Upper lobe of left lung (tissue), 6 donors: Measurements from ENCODE around the gene HCN3. TPM values are rescaled to one million over a fixed set of nuclear protein-coding genes. Genes with fewer than 3 reads are reported as not detected.

ENCODE experiments used
- ATAC-seq, 2 donors: fragments of 200-7000 bp; cut with Tn5 transposase; one replicate each; pipeline ENCODE4 v1.9.1; 2022; ENCODE audit warnings: mild to moderate bottlenecking in 2 of 2, moderate library complexity in 2 of 2; ENCODE audit not compliant: low FRiP score in 2 of 2
- DNase-seq, 2 donors: peaks; one replicate each; pipeline ENCODE4 v3.0.0-alpha.2; 2019 to 2020
- H3K27ac ChIP-seq, 4 donors: fragments of 200-600 bp; sonication (generic); one replicate each; pipeline ENCODE4 v1.5.1; 2016 to 2019
- H3K27me3 ChIP-seq, 4 donors: fragments of 200-600 bp; sonication (generic); one replicate each; pipeline ENCODE4 v1.5.1; 2017 to 2019
- H3K36me3 ChIP-seq, 4 donors: fragments of 200-600 bp; sonication (generic); one replicate each; pipeline ENCODE4 v1.5.1; 2016 to 2019
- H3K4me1 ChIP-seq, 4 donors: fragments of 200-600 bp; sonication (generic); one replicate each; pipeline ENCODE4 v1.5.1; 2018 to 2019
- H3K4me3 ChIP-seq, 4 donors: fragments of 200-600 bp; sonication (generic); one replicate each; pipeline ENCODE4 v1.5.1; 2017 to 2019; ENCODE audit warnings: mild to moderate bottlenecking in 2 of 4, moderate library complexity in 1 of 4
- H3K9me3 ChIP-seq, 4 donors: fragments of 200-600 bp; sonication (generic); one replicate each; pipeline ENCODE4 v1.5.1; 2018 to 2019
- EP300 ChIP-seq, 4 donors: sonication (generic); formaldehyde crosslinking; IDR thresholded peaks; one replicate each; pipeline ENCODE4 v1.5.1; 2017; ENCODE audit warnings: antibody characterized with exemption in 4 of 4, control low read depth in 2 of 4
- POLR2A ChIP-seq, 4 donors: fragments of 450-650 bp; IDR thresholded peaks; one replicate each; pipeline ENCODE4 v1.5.1; 2016 to 2017; ENCODE audit warnings: antibody characterized with exemption in 4 of 4, mild to moderate bottlenecking in 2 of 4
- POLR2AphosphoS5 ChIP-seq, 2 donors: sonication (generic); formaldehyde crosslinking; IDR thresholded peaks; one replicate each; pipeline ENCODE4 v1.5.1; 2017; ENCODE audit warnings: antibody characterized with exemption in 2 of 2
- WGBS, 2 donors: methylation state at CpG; one replicate each; pipeline ENCODE4 v1.1.5; 2017 to 2018; 5-methylcytosine and 5-hydroxymethylcytosine counted together
- total RNA-seq, 6 donors: library from RNA; depleted of rRNA in 4 of 6; stranded (reverse); fragments of >200 nt in 4 of 6; gene quantifications; one replicate each; pipeline versions ENCODE4 v1.1.0 to v1.2.1, GENCODE V29; 2016 to 2021
- TF ChIP-seq, protein P1 (sequence below), 6 experiments: fragments of 450-650 bp in 4 of 6; fragments of 200-600 bp in 2 of 6; sonication (generic) in 2 of 6; IDR thresholded peaks; one replicate each; pipeline ENCODE4 v1.5.1; 2016 to 2019; ENCODE audit warnings: antibody characterized with exemption in 6 of 6
- donor health status: DM: no; HTN: no; CAD: no; lungs with moderate emphysema.
- donor health status: DM: no; HTN: yes; CAD: no; lungs with severe emphysema.

HCN3 gene
- total RNA-seq, 6 donors from 2014 or later = 1.1 to 6.3 (median 2.6) TPM

DNA sequence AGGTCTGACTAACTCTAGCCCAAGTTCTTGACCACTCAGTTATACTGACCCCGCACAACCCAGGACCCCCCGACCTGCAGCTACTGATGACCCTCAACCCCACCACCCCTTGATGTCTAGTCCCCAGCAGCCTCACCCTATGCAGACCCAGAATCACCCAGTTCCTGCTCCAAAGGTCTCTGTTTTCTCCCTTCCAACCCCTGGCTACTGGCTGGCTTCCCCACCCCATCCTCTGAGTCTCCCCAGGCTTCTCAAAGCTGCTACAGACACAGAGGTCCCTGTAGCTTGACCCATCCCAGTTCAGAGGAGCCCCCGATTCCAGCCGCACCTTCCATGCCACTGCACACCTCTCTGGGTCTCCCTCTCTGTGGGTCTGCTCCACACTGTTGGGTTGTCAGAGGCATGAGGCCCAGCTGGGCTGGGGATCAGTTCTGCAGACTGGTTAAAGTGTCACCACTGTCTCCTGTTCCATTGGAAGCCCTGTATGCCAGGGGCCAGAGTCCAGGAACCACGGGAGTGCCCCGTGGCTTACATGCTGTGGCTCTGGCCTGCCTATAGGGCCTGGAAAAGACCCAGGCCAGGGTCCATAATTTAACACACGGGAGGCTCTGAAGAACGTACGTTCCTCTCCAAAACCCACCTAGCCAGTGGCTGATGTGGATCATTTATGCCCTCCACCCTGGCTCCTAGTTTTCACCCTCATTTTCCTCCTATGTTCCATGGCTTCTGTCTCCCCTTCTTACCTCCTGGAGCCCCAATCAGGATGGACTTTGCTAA lies 23.5 kb downstream of the HCN3 start:
- H3K9me3 ChIP-seq = no peaks in the 10 kb centered on the region
- no peak overlapping the region for H3K27ac ChIP-seq
- H3K4me3 ChIP-seq = no peak overlapping the region
- ATAC-seq (no peak), DNase-seq (no peak)
- no peaks in the 10 kb centered on the region for H3K36me3 ChIP-seq
- TF ChIP-seq EP300 (IDR thresholded peaks at IDR 0.05) (no peak), POLR2A (IDR thresholded peaks at IDR 0.05) (no peak), POLR2AphosphoS5 (IDR thresholded peaks at IDR 0.05) (no peak)
- TF ChIP-seq, protein P1, sequence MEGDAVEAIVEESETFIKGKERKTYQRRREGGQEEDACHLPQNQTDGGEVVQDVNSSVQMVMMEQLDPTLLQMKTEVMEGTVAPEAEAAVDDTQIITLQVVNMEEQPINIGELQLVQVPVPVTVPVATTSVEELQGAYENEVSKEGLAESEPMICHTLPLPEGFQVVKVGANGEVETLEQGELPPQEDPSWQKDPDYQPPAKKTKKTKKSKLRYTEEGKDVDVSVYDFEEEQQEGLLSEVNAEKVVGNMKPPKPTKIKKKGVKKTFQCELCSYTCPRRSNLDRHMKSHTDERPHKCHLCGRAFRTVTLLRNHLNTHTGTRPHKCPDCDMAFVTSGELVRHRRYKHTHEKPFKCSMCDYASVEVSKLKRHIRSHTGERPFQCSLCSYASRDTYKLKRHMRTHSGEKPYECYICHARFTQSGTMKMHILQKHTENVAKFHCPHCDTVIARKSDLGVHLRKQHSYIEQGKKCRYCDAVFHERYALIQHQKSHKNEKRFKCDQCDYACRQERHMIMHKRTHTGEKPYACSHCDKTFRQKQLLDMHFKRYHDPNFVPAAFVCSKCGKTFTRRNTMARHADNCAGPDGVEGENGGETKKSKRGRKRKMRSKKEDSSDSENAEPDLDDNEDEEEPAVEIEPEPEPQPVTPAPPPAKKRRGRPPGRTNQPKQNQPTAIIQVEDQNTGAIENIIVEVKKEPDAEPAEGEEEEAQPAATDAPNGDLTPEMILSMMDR (IDR thresholded peaks at IDR 0.05) = no peak
- WGBS, 2 donors = 91% methylated on average over 7 to 9 of the region's 9 CpGs
- H3K27me3 ChIP-seq = peaks cover 0 to 2% (median under 1%) of the 10 kb centered on the region in 4 donors
- H3K4me1 ChIP-seq = no peaks in the 10 kb centered on the region

DNA sequence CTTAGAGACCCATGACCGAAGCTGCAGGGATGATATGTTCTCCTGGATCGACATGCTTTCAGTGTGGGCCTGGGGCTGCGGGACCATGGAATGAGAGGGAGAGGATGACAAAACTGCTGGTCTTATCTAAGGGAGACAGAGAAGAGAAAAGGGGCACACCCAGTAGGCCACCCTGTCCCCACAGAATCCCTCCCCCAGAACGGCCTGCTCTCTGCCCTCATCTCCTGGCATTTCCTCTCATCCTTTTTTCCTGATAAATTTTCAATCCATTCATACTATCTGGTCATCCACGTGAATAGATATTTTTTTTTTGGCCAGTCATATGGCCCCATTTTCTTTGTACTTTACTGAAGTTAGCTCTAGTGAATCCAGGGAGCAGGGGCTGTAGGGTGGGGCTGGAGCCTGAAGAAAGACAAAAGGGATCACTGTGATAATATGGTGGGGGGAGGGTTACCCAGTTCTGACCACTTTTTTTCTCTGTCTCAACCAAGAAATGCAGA lies 24.1 kb downstream of the HCN3 start, which contains the start of gene PKLR:
TSS of gene PKLR (minus strand) at position 97 of the 500 bp plus-strand sequence. CDS start at position 54, 43 bp downstream.
- Histone ChIP-seq H3K9me3 (no peaks in the 10 kb centered on the region), H3K4me1 (no peaks in the 10 kb centered on the region), H3K27me3 (no peaks in the 10 kb centered on the region), H3K36me3 (no peaks in the 10 kb centered on the region), H3K27ac (no peak within 1 kb of the TSS), H3K4me3 (no peak within 1 kb of the TSS)
- no peak for DNase-seq
- no peak for ATAC-seq
- TF ChIP-seq EP300 (IDR thresholded peaks at IDR 0.05) = no peak
- no peak for TF ChIP-seq POLR2AphosphoS5 (IDR thresholded peaks at IDR 0.05)
- TF ChIP-seq, protein P1 (IDR thresholded peaks at IDR 0.05) = no peak
- TF ChIP-seq POLR2A (IDR thresholded peaks at IDR 0.05) = no peak
- WGBS, 2 donors = 88 to 89% methylated on average over 5 of the region's 5 CpGs

DNA sequence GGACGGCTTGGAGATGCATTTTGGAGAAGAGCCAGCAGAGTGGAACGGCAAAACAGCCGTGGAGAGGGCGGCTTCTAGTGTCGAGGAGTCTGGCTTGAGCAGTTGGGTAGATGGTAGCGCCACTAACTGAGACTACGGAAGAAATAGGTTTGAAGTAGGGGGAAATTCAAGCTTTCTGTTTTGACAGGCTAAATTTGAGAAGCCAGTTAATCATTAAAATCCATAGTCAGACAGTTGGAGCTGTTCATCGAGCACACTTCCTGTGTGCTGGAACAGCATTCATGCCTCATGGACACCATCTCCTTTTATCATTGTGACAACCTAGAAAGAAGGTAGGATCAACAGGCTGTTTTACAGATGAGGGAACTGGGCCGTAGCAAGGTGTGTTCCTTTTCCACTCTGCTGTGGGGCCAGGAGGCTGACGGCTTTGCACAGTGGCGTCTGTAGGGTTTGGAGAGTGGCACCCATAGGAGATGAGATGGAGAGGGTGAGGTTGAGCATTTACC lies 27.3 kb downstream of the HCN3 start:
- H3K36me3 ChIP-seq = no peaks in the 10 kb centered on the region
- DNase-seq (no peak), ATAC-seq (no peak)
- no peak overlapping the region for H3K4me3 ChIP-seq
- peaks cover 7 to 17% (median 10%) of the 10 kb centered on the region in 4 donors for H3K4me1 ChIP-seq
- WGBS, 2 donors = 63 to 69% methylated on average over 9 to 11 of the region's 11 CpGs
- no peaks in the 10 kb centered on the region for H3K27me3 ChIP-seq
- no peak overlapping the region for H3K27ac ChIP-seq
- H3K9me3 ChIP-seq = no peaks in the 10 kb centered on the region
- TF ChIP-seq, protein P1 (IDR thresholded peaks at IDR 0.05) = no peak
- no peak for TF ChIP-seq POLR2AphosphoS5 (IDR thresholded peaks at IDR 0.05)
- TF ChIP-seq EP300 (IDR thresholded peaks at IDR 0.05) = no peak
- TF ChIP-seq POLR2A (IDR thresholded peaks at IDR 0.05) = no peak

DNA sequence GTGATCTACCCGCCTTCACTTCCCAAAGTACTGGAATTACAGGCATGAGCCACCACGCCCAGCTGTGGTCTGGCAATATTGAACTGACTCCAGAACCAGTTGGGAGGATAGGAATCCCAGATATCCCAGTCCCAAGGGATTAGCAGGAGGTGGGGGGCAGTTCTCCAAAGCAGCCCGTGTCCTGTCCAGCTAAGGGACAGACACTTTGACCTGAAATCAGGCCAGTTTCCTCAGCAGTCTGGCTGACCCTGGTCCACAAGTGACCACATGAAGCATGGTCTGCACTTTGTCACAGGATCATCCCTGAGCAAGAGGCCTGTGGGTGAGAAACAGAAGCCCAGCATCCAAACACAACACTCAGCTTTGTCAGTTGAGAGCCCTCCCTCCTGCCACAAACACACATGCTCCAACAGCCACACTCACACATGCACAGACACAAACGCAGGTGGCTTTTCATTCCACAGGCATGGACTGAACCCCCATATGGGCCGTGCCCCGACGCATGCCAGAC lies 28.7 kb downstream of the HCN3 start:
- 81 to 82% methylated on average over 7 of the region's 7 CpGs for WGBS, 2 donors
- no peak for ATAC-seq
- no peak for TF ChIP-seq EP300 (IDR thresholded peaks at IDR 0.05)
- TF ChIP-seq, protein P1 (IDR thresholded peaks at IDR 0.05) = no peak
- no peak for TF ChIP-seq POLR2AphosphoS5 (IDR thresholded peaks at IDR 0.05)
- TF ChIP-seq POLR2A (IDR thresholded peaks at IDR 0.05) = no peak
- Histone ChIP-seq H3K4me1 (peaks cover 20 to 30% (median 23%) of the 10 kb centered on the region in 4 donors), H3K4me3 (no peak overlapping the region), H3K9me3 (no peaks in the 10 kb centered on the region), H3K36me3 (peaks cover 0 to 7% (median 0%) of the 10 kb centered on the region in 4 donors), H3K27me3 (no peaks in the 10 kb centered on the region), H3K27ac (no peak overlapping the region)
- peak in 1 of 2 donors; percentile 46 for DNase-seq
